VCaP (cell line): ENCODE measurements around the gene ACOT8.
A peak's percentile ranks its signal among the peaks of the same experiment; 100 is the strongest.

Experiments
- H3K27ac ChIP-seq: fragments of 450-650 bp; 2 replicates; pipeline ENCODE4 v1.5.1; 2017
- CTCF ChIP-seq: fragments of 450-650 bp; conservative IDR thresholded peaks from 2 replicates; pipeline ENCODE4 v1.5.1; 2017; ENCODE audit warnings: mild to moderate bottlenecking, moderate library complexity

ACOT8 gene

GRCh38 chr20:45792317-45793118 lies 64.7 kb downstream of the ACOT8 start:
- no peak for TF ChIP-seq CTCF

More at GRCh38 chr20:45792317-45793118, 64.7 kb downstream of the ACOT8 start:
- H3K27ac ChIP-seq = peak overlapping the region; percentile 85
